ENCODE measurements around the gene HEG1. TPM values are rescaled to one million over a fixed set of nuclear protein-coding genes. Genes with fewer than 3 reads are reported as not detected.

Gene HEG1
- total RNA-seq, 2 donors from 2014 or later = 202 to 210 TPM

GRCh38 chr3:125033616-125034015 is 22.2 kb downstream of the HEG1 start:
- Histone ChIP-seq H3K27me3 (no peaks in the 10 kb centered on the region), H3K4me1 (peaks cover 0 to 48% of the 10 kb centered on the region in 2 donors)

GRCh38 chr3:125033135-125033534 is 22.7 kb downstream of the HEG1 start:
- TF ChIP-seq CTCF (IDR thresholded peaks at IDR 0.05) = no peak
- DNase-seq (ENCODE audit: low spot score) = no peak

More at GRCh38 chr3:125033616-125034015, 22.2 kb downstream of the HEG1 start:
- Histone ChIP-seq H3K27ac (peak overlapping the region in 1 of 2 donors; percentile 33), H3K4me3 (no peak overlapping the region), H3K36me3 (peaks cover 7% of the 10 kb centered on the region), H3K9me3 (peaks cover 0 to 5% of the 10 kb centered on the region in 2 donors)
- no peak for TF ChIP-seq CTCF (IDR thresholded peaks at IDR 0.05)
- no peak for DNase-seq (ENCODE audit: low spot score)

GRCh38 chr3:125032683-125033082 is 23.1 kb downstream of the HEG1 start:
- Histone ChIP-seq H3K9me3 (peaks cover 0 to 5% of the 10 kb centered on the region in 2 donors), H3K27ac (peak overlapping the region in 1 of 2 donors; percentile 33), H3K4me1 (peaks cover 0 to 44% of the 10 kb centered on the region in 2 donors), H3K36me3 (peaks cover 17% of the 10 kb centered on the region), H3K4me3 (no peak overlapping the region), H3K27me3 (no peaks in the 10 kb centered on the region)
- no peak for TF ChIP-seq CTCF (IDR thresholded peaks at IDR 0.05)
- no peak for DNase-seq (ENCODE audit: low spot score)

More at GRCh38 chr3:125033135-125033534, 22.7 kb downstream of the HEG1 start:
- Histone ChIP-seq H3K27ac (peak overlapping the region in 1 of 2 donors; percentile 33), H3K4me3 (no peak overlapping the region), H3K27me3 (no peaks in the 10 kb centered on the region), H3K36me3 (peaks cover 12% of the 10 kb centered on the region), H3K9me3 (peaks cover 0 to 5% of the 10 kb centered on the region in 2 donors), H3K4me1 (peaks cover 0 to 48% of the 10 kb centered on the region in 2 donors)

GRCh38 chr3:125032100-125032643 is 23.6 kb downstream of the HEG1 start:
- TF ChIP-seq CTCF (IDR thresholded peaks at IDR 0.05) = no peak
- H3K27me3 ChIP-seq = no peaks in the 10 kb centered on the region
- H3K36me3 ChIP-seq = peaks cover 22% of the 10 kb centered on the region
- H3K4me1 ChIP-seq = peaks cover 0 to 38% of the 10 kb centered on the region in 2 donors
- no peak for DNase-seq (ENCODE audit: low spot score)
- no peak overlapping the region for H3K4me3 ChIP-seq
- H3K27ac ChIP-seq = peak overlapping the region in 1 of 2 donors; percentile 33
- peaks cover 0 to 5% of the 10 kb centered on the region in 2 donors for H3K9me3 ChIP-seq

GRCh38 chr3:125031544-125031943 is 24.3 kb downstream of the HEG1 start:
- no peak for TF ChIP-seq CTCF (IDR thresholded peaks at IDR 0.05)
- no peak for DNase-seq (ENCODE audit: low spot score)
- H3K9me3 ChIP-seq = peaks cover 0 to 5% of the 10 kb centered on the region in 2 donors
- no peaks in the 10 kb centered on the region for H3K27me3 ChIP-seq
- no peak overlapping the region for H3K4me3 ChIP-seq
- peaks cover 0 to 37% of the 10 kb centered on the region in 2 donors for H3K4me1 ChIP-seq
- H3K27ac ChIP-seq = no peak overlapping the region
- H3K36me3 ChIP-seq = peaks cover 28% of the 10 kb centered on the region

- peaks cover 48% of the 10 kb centered on the region for H3K36me3 ChIP-seq
- peaks cover 0 to 63% of the 10 kb centered on the region in 2 donors for H3K4me1 ChIP-seq
- peak overlapping the region in 1 of 2 donors; percentile 32 for H3K27ac ChIP-seq
Measured at GRCh38 chr3:125028657-125029056, 27.1 kb downstream of the HEG1 start.

More at GRCh38 chr3:125028657-125029056, 27.1 kb downstream of the HEG1 start:
- H3K9me3 ChIP-seq = no peaks in the 10 kb centered on the region
- TF ChIP-seq CTCF (IDR thresholded peaks at IDR 0.05) = no peak
- no peak overlapping the region for H3K4me3 ChIP-seq
- DNase-seq (ENCODE audit: low spot score) = no peak
- H3K27me3 ChIP-seq = no peaks in the 10 kb centered on the region

Measured in right atrium auricular region (tissue), 2 donors.